Activated CD8-positive, alpha-beta memory T cell treated with anti-CD3 and anti-CD28 coated beads for 4 hours (primary cell): ENCODE data around the gene ARV1.
A peak's percentile ranks its signal among the peaks of the same experiment; 100 is the strongest.
"Not testable (repeated sequence)": the region's sequence is repeated elsewhere in the genome, so short reads cannot be mapped to it uniquely, and the experiment has no call there.

Experiments
- DNase-seq, 2 donors: peaks; one replicate each; pipeline ENCODE4 v3.0.0-alpha.2; 2020; ENCODE audit warnings: low read depth in 2 of 2

Gene ARV1

GRCh38 chr1:231019711-231020110, 40.8 kb downstream of the ARV1 start:
- no peak for DNase-seq

- DNase-seq = no peak
Observed at GRCh38 chr1:231020139-231020601, 41.3 kb downstream of the ARV1 start.

- DNase-seq = no peak
Observed at GRCh38 chr1:231020816-231021215, 41.9 kb downstream of the ARV1 start.

GRCh38 chr1:231021540-231022031, 42.7 kb downstream of the ARV1 start:
- DNase-seq = no peak

GRCh38 chr1:231022543-231022942, 43.6 kb downstream of the ARV1 start:
- DNase-seq = not testable (repeated sequence)

GRCh38 chr1:231023150-231023549, 44.3 kb downstream of the ARV1 start:
- no peak for DNase-seq

GRCh38 chr1:231026576-231026975, 47.7 kb downstream of the ARV1 start:
- DNase-seq = no peak

- DNase-seq = no peak
Observed at GRCh38 chr1:231027136-231027925, 48.4 kb downstream of the ARV1 start.

GRCh38 chr1:231027971-231028370, 49.1 kb downstream of the ARV1 start:
- DNase-seq = no peak

- DNase-seq = no peak
Observed at GRCh38 chr1:231028682-231029081, 49.8 kb downstream of the ARV1 start.

- not testable (repeated sequence) for DNase-seq
Observed at GRCh38 chr1:231029247-231029646, 50.4 kb downstream of the ARV1 start.

GRCh38 chr1:231029841-231030240, 50.9 kb downstream of the ARV1 start:
- no peak for DNase-seq

GRCh38 chr1:231032963-231033362, 54.1 kb downstream of the ARV1 start:
- DNase-seq = no peak

- no peak for DNase-seq
Observed at GRCh38 chr1:231035799-231036198, 56.9 kb downstream of the ARV1 start.

- DNase-seq = no peak
Observed at GRCh38 chr1:231036416-231036815, 57.5 kb downstream of the ARV1 start.

GRCh38 chr1:231037585-231038517, 59.0 kb downstream of the ARV1 start:
- DNase-seq = no peak

- peak in 1 of 2 donors; percentile 19 for DNase-seq
Observed at GRCh38 chr1:231039161-231040018, 60.5 kb downstream of the ARV1 start.

GRCh38 chr1:231040019-231040799, 61.3 kb downstream of the ARV1 start, which contains the start of gene FAM89A:
FAM89A (minus strand) TSS chr1:231040254; CDS start chr1:231040211, 43 bp downstream.
- peak; percentile 36 to 50 for DNase-seq

- no peak for DNase-seq
Observed at GRCh38 chr1:231040800-231041718, 62.2 kb downstream of the ARV1 start.
